Cortex of kidney (tissue), 1 donor: ENCODE data around the gene AHNAK2.
"Not testable (repeated sequence)": the region's sequence is repeated elsewhere in the genome, so short reads cannot be mapped to it uniquely, and the experiment has no call there.

ENCODE experiments used
- DNase-seq: peaks from one replicate; lab custom pipeline; 2025; lab: John Stamatoyannopoulos, UW

Gene AHNAK2

DNA sequence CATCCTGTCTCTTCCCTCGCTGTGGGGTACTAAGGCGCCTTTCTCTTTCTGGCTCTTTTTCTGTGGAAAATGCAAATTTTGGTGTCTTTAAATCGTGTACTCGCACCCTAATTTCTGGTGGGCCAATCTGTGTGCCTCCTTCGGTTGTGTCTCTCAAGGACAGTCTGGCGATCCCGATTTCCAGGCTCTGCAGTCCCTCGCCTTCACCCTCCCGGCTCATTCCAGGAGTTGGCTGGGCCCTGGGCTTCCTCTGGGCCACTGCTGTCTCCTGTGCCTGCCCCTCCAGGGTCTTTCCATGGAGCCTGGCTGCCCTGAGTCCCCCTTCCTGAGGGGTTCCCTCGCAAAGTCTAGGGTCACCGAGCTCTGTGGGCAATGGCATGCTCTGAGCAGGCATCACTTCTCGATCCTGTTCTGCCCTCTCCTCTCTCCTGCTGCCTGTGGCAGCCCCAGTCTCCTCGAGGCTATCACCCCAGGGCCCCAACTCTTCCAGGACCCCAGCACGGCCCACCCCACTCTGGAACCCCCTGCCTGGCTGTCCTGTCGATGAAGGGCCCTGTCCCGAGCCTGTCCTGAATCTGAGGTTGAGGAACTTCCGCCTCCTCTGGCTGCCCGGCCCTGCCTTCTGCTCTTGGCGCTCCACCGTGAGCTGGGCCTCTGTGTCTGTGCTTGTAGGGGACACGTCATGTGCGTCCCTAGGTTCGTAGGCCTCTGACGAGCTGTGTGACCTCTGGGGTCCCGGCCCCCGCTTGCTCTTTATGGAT lies 24.1 kb downstream of the AHNAK2 start:
- no peak for DNase-seq

DNA sequence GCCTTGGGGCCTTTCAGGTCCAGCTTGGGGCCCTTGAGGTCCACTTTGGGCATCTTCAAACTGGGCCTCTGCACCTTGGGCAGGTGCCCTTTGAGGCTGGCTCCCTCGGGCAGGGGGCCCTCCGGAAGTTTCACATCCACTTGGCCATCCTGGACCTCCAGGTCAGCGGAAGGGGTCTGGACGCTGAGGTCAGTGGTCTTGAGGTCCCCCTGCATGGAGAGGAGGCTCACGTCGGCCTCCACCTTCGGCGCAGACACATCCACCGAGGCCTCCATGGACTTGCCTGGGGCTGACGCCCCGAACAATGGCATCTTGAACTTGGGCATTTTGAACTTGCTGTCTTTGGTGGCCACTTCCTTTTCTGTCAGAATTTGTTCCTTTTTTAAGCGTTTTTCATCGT lies 25.1 kb downstream of the AHNAK2 start:
- DNase-seq: no peak

DNA sequence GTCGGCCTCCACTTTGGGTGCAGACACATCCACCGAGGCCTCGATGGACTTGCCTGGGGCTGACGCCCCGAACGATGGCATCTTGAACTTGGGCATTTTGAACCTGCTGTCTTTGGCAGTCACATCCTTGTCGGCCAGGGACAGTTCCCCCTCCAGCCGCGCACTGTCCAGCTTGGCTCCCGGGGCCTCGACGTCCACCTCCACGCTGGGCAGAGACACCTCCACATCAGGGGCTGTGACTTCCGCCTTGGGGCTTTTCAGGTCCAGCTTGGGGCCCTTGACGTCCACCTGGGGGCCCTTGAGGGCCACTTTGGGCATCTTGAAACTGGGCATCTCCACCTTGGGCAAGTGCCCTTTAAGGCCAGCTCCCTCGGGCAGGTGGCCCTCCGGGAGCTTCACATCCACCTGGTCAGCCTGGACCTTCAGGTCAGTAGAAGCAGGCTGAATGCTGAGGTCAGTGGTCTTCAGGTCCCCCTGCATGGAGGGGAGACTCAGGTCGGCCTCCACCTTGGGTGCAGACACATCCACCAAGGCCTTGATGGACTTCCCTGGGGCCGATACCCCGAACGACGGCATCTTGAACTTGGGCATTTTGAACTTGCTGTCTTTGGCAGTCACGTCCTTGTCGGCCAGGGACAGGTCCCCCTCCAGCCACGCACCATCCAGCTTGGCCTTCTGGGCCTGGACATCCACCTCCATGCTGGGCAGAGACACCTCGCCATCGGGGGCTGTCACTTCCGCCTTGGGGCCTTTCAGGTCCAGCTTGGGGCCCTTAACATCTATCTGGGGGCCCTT lies 26.1 kb downstream of the AHNAK2 start:
- DNase-seq: not testable (repeated sequence)

DNA sequence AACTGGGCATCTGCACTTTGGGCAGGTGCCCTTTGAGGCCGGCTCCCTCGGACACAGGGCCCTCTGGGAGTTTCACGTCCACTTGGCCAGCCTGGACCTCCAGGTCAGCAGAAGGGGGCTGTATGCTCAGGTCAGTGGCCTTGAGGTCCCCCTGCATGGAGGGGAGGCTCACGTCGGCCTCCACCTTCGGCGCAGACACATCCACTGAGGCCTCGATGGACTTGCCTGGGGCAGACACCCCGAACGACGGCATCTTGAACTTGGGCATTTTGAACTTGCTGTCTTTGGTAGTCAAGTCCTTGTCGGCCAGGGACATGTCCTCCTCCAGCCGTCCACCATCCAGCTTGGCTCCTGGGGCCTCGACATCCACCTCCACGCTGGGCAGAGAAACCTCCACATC lies 27.5 kb downstream of the AHNAK2 start:
- DNase-seq: not testable (repeated sequence)

DNA sequence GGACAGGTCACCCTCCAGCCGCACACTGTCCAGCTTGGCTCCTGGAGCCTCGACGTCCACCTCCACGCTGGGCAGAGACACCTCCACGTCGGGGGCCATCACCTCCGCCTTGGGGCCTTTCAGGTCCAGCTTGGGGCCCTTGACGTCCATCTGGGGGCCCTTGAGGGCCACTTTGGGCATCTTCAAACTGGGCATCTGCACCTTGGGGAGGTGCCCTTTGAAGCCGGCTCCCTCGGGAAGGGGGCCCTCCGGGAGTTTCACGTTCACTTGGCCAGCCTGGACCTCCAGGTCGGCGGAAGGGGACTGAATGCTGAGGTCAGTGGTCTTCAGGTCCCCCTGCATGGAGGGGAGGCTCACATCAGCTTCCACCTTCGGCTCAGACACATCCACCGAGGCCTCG lies 28.2 kb downstream of the AHNAK2 start:
- DNase-seq: no peak

DNA sequence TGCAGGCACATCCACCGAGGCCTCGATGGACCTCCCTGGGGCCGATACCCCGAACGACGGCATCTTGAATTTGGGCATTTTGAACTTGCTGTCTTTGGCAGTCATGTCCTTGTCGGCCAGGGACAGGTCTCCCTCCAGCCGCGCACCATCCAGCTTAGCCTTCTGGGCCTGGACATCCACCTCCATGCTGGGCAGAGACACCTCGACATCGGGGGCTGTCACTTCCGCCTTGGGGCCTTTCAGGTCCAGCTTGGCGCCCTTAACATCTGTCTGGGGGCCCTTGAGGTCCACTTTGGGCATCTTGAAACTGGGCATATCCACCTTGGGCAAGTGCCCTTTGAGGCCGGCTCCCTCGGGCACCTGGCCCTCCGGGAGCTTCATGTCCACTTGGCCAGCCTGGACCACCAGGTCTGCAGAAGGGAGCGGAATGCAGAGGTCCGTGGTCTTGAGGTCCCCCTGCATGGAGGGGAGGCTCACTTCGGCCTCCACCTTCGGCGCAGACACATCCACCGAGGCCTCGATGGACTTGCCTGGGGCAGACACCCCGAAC lies 28.7 kb downstream of the AHNAK2 start:
- DNase-seq: not testable (repeated sequence)

DNA sequence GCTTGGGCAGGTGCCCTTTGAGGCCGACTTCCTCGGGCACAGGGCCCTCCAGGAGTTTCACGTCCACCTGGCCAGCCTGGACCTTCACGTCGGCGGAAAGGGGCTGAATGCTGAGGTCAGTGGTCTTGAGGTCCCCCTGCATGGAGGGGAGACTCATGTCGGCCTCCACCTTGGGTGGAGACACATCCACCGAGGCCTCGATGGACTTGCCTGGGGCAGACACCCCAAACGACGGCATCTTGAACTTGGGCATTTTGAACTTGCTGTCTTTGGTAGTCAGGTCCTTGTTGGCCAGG lies 29.5 kb downstream of the AHNAK2 start:
- DNase-seq: no peak

DNA sequence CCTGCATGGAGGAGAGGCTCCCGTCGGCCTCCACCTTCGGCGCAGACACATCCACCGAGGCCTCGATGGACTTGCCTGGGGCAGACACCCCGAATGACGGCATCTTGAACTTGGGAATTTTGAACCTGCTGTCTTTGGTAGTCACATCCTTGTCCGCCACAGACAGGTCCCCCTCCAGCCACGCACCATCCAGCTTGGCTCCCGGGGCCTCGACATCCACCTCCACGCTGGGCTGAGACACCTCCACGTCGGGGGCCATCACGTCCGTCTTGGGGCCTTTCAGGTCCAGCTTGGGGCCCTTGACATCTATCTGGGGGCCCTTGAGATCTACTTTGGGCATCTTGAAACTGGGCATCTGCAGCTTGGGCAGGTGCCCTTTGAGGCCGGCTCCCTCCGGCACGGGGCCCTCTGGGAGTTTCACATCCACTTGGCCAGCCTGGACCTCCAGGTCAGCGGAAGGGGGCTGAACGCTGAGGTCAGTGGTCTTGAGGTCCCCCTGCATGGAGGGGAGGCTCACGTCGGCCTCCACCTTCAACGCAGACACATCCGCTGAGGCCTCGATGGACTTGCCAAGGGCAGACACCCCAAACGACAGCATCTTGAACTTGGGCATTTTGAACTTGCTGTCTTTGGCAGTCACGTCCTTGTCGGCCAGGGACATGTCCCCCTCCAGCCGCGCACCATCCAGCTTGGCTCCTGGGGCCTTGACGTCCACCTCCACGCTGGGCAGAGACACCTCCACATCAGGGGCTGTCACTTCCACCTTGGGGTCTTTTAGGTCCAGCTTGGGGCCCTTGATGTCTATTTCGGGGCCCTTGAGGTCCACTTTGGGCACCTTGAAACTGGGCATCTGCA lies 30.1 kb downstream of the AHNAK2 start:
- not testable (repeated sequence) for DNase-seq

DNA sequence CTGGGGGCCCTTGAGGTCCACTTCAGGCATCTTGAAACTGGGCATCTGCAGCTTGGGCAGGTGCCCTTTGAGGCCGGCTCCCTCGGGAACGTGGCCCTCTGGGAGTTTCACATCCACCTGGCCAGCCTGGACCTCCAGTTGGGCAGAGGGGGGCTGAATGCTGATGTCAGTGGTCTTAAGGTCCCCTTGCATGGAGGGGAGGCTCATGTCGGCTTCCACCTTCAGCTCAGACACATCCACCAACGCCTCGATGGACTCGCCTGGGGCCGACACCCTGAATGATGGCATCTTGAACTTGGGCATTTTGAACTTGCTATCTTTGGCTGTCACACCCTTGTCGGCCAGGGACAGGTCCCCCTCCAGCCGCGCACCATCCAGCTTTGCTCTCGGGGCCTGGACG lies 31.0 kb downstream of the AHNAK2 start:
- DNase-seq: not testable (repeated sequence)

DNA sequence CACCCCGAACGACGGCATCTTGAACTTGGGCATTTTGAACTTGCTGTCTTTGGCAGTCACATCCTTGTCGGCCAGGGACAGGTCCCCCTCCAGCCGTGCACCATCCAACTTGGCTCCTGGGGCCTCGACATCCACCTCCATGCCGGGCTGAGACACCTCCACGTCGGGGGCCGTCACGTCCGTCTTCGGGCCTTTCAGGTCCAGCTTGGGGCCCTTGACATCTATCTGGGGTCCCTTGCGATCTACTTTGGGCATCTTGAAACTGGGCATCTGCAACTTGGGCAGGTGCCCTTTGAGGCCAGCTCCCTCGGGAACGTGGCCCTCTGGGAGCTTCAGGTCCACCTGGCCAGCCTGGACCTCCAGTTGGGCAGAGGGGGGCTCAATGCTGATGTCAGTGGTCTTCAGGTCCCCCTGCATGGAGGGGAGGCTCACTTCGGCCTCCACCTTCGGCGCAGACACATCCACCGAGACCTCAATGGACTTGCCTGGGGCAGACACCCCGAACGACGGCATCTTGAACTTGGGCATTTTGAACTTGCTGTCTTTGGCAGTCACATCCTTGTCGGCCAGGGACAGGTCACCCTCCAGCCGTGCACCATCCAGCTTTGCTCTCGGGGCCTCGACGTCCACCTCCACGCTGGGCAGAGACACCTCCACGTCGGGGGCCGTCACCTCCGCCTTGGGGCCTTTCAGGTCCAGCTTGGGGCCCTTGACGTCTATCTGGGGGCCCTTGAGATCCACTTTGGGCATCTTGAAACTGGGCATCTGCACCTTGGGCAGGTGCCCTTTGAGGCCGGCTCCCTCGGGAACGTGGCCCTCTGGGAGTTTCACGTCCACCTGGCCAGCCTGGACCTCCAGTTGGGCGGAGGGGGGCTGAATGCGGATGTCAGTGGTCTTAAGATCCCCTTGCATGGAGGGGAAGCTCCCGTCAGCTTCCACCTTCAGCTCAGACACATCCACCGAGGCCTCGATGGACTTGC lies 31.9 kb downstream of the AHNAK2 start:
- DNase-seq: not testable (repeated sequence)

DNA sequence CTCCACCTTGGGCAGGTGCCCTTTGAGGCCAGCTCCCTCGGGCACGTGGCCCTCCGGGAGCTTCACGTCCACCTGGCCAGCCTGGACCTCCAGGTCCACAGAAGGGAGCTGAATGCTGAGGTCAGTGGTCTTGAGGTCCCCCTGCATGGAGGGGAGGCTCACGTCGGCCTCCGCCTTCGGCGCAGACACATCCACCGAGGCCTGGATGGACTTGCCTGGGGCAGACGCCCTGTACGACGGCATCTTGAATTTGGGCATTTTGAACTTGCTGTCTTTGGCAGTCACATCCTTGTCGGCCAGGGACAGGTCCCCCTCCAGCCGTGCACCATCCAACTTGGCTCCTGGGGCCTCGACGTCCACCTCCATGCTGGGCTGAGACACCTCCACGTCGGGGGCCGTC lies 32.9 kb downstream of the AHNAK2 start:
- DNase-seq: not testable (repeated sequence)

DNA sequence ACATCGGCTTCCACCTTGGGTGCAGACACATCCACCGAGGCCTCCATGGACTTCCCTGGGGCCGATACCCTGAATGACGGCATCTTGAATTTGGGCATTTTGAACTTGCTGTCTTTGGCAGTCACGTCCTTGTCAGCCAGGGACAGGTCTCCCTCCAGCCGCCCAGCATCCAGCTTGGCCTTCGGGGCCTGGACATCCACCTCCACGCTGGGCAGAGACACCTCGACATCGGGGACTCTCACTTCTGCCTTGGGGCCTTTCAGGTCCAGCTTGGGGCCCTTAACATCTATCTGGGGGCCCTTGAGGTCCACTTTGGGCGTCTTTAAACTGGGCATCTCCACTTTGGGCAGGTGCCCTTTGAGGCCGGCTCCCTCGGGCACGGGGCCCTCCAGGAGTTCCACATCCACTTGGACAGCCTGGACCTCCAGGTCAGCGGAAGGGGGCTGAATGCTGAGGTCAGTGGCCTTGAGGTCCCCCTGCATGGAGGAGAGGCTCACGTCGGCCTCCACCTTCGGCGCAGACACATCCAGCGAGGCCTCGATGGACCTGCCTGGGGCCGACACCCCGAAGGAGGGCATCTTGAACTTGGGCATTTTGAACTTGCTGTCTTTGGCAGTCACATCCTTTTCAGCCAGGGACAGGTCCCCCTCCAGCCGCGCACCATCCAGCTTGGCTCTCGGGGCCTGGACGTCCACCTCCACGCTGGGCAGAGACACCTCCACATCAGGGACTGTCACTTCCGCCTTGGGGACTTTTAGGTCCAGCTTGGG lies 33.6 kb downstream of the AHNAK2 start:
- not testable (repeated sequence) for DNase-seq

DNA sequence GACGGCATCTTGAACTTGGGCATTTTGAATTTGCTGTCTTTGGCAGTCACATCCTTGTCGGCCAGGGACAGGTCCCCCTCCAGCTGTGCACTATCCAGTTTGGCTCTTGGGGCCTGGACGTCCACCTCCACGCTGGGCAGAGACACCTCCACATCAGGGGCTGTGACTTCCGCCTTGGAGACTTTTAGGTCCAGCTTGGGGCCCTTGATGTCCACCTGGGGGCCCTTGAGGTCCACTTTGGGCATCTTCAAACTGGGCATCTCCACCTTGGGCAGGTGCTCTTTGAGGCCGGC lies 34.2 kb downstream of the AHNAK2 start:
- DNase-seq: not testable (repeated sequence)

DNA sequence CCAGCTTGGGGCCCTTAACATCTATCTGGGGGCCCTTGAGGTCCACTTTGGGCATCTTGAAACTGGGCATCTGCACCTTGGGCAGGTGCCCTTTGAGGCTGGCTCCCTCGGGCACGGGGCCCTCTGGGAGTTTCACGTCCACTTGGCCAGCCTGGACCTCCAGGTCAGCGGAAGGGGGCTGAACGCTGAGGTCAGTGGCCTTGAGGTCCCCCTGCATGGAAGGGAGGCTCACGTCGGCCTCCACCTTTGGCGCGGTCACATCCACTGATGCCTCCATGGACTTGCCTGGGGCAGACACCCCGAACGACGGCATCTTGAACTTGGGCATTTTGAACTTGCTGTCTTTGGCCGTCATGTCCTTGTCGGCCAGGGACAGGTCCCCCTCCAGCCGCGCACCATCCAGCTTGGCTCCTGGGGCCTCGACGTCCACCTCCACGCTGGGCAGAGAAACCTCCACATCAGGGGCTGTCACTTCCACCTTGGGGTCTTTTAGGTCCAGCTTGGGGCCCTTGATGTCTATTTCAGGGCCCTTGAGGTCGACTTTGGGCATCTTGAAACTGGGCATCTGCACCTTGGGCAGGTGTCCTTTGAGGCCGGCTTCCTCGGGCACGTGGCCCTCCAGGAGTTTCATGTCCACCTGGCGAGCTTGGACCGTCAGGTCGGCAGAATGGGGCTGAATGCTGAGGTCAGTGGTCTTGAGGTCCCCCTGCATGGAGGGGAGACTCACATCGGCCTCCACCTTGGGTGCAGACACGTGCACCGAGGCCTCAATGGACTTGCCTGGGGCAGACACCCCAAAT lies 34.8 kb downstream of the AHNAK2 start:
- DNase-seq: not testable (repeated sequence)

DNA sequence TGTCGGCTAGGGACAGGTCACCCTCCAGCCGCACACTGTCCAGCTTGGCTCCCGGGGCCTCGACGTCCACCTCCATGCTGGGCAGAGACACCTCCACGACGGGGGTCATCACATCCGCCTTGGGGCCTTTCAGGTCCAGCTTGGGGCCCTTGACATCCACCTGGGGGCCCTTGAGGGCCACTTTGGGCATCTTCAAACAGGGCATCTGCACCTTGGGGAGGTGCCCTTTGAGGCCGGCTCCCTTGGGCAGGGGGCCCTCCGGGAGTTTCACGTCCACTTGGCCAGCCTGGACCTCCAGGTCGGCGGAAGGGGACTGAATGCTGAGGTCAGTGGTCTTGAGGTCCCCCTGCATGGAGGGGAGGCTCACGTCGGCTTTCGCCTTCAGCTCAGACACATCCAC lies 35.6 kb downstream of the AHNAK2 start:
- no peak for DNase-seq

DNA sequence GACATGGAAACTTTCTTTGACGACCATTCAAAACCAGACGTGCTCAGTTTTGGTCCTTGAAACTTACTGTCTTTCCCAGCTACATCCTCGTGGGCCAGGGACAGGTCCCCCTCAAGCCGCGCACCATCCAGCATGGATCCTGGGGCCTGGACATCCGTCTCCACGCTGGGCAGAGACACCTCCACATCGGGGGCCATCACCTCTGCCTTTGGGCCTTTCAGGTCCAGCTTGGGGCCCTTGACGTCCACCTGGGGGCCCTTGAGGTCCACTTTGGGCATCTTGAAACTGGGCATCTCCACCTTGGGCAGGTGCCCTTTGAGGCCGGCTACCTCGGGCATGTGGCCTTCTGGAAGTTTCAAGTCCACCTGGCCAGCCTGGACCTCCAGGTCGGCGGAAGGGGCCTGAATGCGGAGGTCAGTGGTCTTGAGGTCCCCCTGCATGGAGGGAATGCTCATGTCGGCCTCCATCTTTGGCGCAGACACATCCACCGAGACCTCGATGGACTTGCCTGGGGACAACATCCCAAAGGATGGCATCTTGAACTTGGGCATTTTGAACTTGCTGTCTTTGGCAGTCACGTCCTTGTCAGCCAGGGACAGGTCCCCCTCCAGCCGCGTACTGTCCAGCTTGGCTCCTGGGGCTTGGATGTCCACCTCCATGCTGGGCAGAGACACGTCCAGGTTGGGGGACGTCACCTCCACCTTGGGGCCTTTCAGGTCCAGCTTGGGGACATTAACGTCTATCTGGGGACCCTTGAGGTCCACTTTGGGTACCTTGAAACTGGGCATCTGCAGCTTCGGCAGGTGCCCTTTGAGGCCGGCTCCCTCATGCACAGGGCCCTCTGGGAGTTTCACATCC lies 36.4 kb downstream of the AHNAK2 start:
- DNase-seq: no peak

DNA sequence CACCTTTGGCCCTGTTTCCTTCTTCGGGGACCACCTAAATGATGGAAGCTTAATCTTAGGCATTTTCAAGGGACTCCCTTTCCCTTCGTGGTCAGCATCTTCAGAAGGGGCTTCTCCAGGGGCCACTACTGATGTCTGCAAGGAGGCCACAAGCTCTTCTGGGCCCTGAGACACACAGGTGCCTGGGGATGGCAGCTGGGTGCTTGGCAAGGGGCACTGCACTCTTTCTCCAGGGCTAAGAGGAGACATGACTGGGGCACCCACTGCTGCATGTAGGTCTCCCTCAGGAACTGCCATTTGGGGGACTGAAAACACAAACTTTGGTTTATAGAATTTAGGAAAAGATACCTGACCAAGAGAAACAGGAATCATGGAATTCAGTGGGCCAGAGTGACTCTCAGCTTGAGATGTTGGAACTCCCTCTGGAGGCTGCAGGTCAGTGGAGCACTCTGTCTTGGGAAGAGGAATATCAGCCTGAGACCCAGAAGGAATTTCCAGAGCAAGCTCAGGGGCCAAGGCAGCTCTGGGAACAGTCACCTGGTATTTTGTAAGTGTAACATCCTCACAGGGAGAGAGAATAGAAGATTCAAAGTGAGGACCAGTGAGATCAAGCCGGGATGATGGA lies 37.5 kb downstream of the AHNAK2 start:
- DNase-seq: no peak
